SK-MEL-5 (cell line): ENCODE data around the gene SETBP1. TPM values are rescaled to one million over a fixed set of nuclear protein-coding genes. Genes with fewer than 3 reads are reported as not detected.
A peak's percentile ranks its signal among the peaks of the same experiment; 100 is the strongest.

ENCODE experiments used
- DNase-seq: peaks from one replicate; pipeline ENCODE4 v3.0.0-alpha.2; 2016; ENCODE audit warnings: low read depth, low spot score
- in situ Hi-C: cut with HindIII; loops from 2 replicates; pipeline ENCODE4 v1.10.0; 2016; ENCODE audit warnings: low sequenced_read_pairs, high pct_unique_total_duplicates, low pct_unique_long_range_greater_than_20kb
- total RNA-seq: library from RNA; depleted of rRNA; stranded (reverse); fragments of >200 nt; shearing (Covaris generic); gene quantifications from 2 replicates; pipeline ENCODE4 v1.2.3, GENCODE V29; 2014

The SETBP1 gene
- total RNA-seq, 1 experiment from 2014 or later: 2.3 TPM

DNA sequence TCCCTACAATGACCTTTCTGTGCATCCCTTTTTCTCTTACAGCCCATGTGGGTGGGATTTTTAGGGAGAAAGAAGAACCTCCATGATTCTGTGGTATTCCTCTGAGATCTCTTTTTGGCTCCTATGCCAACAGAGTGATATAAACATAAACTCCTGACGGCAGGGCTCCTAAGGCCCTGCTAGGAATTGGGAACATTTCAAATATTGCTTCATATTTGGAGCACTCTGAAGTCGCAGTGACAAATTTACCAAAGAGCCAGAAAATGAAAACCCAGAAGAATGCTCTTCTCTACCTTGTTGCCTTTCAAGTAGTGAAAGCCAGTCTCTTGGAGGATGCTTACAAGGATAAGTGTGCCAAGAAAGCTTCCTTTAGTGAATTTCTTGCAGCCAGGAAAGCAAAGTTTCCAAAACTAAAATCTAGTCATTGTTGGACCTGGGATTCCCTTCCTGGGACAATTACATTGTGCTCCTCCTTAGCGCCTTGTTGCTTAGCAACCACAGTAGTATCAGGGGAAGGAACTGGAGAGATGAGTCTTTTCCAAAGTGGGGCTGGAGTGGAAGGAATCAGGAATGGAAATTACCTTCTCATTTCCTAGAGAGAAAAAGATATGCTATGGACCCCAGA, 7.3 kb upstream of the SETBP1 start:
- in situ Hi-C loops: no loop called here

DNA sequence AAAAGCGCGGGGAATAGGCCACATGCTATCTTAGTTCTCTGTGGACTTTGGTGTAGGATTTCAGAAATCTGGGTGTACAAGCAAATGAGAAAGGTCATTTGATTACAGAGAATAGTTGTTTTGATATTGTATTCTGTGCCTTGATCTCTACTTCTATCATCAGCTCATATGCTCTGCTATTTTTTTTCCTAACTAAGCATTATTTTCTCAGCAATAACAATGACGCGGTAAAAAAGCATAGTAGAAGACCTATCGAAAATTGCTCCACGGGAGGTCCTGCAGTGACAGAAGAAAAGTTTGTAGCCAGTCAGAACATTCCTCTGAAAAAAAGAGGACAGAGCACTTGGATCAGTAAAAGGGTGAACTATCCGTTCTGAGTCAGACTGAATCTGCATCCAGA, 2.8 kb upstream of the SETBP1 start:
- no peak for DNase-seq
- in situ Hi-C loops: no loop called here

More for the DNA sequence above, 7.3 kb upstream of the SETBP1 start:
- DNase-seq: no peak

DNA sequence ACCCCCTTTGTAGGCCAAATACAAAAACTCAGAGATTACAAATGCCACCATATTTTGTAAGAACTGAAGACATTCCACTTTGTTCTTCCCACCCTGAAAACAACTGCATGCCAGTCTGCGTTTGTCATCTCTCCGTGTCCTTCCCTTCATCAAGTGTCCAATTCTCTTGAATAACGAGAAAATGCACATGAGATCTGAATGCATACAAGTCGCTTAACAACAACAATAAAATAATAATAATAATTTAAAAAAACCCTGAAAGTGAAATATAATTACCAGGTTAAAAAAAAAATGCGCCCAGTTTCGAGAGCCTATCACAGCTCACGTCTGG, 2.0 kb upstream of the SETBP1 start:
- no peak for DNase-seq
- in situ Hi-C loops: no loop called here

DNA sequence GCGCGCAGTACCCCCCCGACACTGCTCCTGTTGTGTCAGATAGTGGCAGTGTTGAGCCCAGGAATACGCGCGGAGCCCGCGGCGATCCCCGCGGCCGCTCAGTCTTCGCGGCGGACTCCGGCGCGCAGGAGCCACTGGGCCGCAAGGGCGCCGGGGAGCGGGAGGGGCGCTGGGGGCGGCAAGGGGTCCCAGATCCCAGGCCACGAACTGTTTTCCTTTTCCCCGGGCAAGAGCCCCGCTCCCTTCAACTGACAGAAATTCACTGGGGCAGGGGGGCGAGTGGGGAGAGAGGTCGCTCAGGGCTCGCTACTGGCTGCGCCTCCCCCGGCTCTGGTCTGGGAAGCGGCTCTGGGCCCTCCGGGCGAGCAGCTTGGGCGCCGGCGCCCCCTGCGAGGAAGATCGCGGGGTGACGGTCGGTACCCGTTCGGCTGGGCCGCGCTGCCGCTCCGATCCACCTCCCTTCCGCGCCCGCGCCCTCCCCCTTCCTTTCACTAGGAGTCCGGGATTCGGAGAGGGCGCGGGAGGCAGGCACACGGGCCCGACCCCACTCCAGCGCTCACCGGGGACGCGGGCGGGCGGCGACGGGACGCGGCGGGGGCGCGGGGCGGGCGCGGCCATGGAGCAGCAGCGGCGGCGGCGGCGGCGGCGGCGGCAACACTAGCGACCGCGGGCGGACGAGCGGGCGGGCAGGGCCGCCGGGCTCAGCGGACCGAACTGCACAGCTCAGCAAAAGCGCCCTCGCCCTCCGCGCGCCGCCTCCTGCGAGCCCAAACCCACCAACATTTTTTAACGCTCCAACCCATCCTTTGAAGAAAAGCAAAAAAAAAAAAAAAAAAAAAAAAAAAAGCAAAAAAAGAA, 1.4 kb upstream of the SETBP1 start:
- DNase-seq: peak; percentile 76
- in situ Hi-C loops: no loop called here

DNA sequence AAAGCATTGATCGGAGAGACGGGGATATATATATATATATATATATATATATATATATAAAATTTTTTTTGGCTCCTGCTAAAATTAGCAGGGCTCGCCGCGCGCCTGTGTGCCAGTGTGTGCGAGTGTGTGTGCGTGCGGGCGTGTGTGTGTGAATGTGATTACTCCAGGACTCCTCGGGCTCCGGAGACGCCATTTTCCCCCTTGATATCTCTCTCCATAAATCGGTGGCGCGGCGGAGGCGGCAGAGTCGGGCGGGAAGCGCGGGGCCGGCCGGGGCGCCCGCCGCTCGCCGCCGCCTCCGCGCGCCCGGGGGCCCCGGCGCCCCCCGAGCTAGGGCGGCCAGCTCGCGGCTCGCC, 795 bp upstream of the SETBP1 start:
- in situ Hi-C loops: no loop called here
- peak; percentile 38 for DNase-seq

DNA sequence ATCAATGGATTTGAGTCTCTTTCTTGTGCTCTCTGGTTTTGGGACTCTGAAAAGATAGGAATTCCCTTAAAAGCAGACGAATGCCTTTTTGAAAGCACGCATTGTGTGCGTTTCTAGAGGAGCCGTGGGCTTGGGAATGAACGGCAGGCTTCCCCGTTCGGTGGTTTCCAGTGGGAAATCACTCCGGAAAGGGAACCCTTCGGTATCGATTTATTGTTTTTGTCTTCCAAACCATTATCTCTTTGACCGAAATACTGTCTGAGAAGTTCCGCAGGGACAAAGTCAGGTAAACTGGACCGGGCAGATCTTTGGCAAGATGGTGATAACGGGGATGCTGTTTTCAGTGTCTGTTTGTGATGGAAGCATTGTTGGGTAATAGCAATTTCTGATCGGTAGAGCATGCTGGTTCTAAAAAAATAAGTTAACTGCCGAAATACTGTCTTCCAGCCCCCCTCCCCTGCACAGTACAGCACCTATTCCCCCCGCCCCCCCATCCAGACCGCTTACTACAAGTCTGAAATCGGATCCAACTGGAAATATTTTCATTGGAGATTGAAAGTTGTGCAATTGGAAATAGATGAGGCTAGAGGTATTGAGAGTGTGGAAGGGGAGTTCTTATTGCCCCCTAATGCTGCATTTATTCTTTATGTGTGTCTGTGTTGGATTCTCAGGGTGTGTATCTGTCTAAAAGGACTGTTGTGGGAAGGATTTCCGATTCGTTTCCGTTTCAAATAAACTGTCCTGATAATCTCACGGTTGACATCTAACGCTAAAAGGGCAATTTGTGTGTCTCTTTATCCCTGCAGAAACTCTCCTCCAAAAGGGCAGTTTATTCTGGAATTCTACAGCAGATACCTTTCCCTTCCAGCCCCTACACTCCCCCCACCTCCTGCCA, 635 bp downstream of the SETBP1 start:
- in situ Hi-C loops: no loop called here
- no peak for DNase-seq

DNA sequence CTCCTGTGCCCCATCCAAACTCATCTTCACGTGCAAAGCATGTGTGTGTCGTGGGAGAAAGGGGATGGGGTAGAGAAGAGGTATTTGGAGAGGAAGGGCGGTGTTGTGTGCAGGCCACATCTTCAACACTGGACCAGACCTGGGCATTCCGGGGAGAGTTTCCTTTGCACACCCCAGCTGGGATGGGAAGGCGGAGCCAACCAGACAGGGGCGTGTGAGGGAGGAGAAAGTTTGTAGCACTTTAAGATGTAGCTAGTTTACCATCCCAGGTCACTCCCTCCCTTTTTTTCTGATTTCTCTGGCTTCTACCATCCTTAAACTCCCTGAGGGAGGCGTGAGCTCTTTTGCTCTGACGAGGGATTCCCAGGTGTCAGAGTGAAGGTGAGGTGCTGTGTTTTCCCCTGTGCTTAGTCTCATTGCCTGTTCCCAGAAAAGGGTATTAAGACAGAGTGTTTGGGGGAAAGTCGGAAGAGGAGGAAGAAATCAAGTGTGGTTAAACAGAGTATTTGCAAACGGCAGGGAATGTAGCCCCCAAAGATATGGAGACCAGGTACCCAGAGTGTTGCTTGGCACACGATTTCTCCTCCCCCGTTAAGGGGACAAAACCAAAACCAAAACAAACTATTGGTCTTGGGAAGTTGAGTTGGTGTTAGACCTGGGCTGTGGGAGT, 1.6 kb downstream of the SETBP1 start:
- no peak for DNase-seq
- in situ Hi-C loops: no loop called here

DNA sequence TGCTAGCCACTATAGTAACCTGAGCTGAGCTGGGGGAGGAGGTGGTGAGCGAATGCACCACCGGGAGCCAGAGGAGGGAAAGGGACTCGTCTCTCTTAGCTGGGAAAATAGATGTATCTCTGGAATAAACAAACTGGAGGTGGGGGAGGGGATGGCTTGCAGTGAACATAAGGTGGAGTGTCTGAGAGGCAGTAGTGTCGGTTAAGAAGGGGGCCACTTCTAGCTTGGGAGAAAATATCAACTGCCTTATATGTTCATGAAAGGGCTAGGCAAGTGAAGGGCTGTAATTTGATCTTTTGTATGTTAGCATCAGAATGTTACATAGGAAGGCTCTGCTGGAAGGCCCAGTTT, 2.2 kb downstream of the SETBP1 start:
- in situ Hi-C loops: no loop called here

DNA sequence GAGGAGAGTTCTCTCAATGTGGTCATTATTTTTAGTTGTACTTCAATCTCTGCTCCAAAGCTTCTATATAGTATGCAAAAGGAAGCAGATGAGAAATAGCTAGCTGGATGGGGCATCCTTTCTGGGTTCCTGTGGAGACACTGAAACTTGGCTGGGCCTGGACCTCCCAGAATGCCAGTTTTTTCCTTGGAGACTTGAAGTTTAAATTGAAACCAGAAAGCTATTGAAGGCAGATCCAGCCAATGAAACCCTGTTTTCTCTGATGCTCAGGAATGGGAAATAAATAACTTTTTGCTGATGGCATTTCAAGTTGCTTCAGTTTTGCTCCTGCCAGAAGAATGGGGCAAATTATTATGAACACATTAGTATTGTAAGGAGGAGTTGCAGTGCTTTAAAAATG, 2.9 kb downstream of the SETBP1 start:
- in situ Hi-C loops: no loop called here
- DNase-seq: no peak

More for the DNA sequence above, 2.2 kb downstream of the SETBP1 start:
- DNase-seq: no peak

DNA sequence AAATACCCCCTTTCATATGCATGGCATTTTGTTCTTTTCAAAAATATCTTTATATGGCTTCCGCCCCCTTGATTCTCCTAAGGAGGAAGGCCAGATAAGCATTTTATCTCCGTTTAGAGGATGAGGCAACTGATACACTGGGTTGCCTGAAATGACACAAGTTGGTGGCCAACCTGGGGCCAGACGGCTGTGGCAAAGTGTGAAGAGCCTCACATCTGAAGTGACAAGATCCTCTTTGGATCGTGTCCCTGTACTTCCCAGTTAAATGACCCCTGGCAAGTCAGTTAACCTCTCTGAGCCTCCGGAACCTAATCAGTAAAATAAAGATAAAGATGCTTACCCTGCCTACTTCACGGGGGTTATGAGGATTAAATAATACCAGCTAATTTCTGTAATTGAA, 4.6 kb downstream of the SETBP1 start:
- DNase-seq: no peak
- in situ Hi-C loops: no loop called here

DNA sequence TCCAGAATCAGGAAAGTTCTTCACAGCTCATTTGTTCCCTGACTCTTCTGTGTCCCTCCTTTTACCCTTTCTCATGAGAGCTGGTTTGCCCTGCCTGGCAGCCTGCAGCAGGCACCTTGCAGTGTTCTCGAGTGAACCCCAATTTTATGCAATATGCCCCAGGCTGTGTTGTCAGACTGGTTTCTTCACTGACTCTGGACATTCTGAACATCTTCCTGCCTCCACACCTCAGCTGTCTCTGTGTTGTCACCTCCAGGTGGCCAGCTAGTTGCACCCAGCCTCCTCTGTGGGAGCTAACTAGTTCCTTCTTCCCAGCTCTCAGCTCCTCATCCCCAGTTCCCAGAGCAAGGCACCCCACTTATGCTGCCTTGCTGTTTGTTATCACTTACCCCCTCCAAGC, 5.5 kb downstream of the SETBP1 start:
- in situ Hi-C loops: no loop called here
- no peak for DNase-seq

DNA sequence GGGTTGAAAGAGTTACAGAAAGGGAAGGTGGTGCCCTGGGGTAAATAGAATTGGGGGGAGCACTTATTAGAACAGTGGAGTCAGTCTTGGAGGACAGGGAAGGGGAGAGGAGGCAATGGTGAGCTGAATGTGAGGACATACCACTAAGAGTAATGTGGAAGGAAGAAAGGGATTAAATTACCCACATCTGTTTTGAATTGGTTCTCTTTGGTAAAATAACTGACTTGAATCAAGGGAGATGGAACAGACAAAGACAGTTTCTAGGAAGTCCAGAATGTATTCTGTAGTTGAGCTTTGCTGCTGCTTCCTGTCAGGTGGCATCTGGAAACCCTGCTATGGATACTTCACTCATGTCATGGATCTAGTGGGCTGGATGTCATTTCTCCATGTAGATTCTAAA, 6.7 kb downstream of the SETBP1 start:
- DNase-seq: no peak
- in situ Hi-C loops: no loop called here

DNA sequence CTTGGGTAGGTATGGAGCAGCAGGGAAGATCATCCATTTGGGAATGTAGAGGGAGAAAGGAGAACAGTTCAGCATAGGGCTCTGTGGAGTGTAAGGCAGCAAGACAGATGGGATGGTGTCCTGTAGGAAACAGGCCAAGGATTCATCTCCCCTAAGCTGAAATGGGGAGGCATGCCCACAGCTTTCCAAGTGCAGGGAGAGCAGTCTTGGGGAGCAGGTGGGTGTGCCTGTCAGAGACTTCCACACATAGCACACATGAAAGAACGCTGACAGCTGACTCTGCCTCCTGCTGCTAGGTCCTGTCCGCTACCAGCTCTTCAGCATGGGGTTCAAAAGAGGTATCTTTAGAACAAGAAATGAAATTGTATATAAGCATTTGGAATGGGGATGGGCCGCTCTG, 9.0 kb downstream of the SETBP1 start:
- DNase-seq: no peak
- in situ Hi-C loops: no loop called here

DNA sequence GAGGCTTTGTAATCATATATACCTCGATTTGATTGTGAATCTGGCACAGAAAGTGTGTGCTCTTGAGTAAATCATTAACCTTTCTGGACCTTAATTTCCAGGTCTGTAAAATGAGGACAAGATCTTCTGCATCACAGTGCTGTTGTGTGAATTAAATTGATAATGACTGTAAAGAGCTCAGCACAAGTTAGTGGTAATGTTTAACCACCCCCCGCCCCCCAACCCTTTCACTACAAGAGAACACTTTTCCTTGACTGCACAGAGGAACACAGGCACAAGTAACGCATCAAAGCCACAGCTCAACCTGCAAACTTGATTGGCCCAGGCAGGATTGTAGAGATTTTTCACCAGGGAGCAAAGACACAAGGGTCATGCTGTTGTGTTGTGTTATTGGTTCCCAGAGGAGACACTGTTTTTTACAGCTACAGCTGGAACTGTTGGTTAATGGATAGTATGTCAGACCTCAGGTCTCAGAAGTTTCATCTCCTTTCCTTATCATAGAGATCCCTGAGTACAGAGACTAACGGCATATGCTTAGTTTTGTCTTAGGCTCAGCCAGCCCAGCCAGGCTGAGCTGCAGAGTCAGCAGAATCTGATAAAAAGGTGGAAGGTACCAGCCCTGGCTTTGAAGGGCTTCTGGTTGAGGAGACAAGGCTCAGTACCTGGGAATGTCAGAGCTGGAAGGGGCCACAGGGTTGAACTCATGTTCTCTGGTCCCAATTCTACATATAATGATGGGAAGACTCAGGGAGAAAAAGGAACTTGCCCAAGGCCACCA, 10.6 kb downstream of the SETBP1 start:
- DNase-seq: no peak
- in situ Hi-C loops: no loop called here

DNA sequence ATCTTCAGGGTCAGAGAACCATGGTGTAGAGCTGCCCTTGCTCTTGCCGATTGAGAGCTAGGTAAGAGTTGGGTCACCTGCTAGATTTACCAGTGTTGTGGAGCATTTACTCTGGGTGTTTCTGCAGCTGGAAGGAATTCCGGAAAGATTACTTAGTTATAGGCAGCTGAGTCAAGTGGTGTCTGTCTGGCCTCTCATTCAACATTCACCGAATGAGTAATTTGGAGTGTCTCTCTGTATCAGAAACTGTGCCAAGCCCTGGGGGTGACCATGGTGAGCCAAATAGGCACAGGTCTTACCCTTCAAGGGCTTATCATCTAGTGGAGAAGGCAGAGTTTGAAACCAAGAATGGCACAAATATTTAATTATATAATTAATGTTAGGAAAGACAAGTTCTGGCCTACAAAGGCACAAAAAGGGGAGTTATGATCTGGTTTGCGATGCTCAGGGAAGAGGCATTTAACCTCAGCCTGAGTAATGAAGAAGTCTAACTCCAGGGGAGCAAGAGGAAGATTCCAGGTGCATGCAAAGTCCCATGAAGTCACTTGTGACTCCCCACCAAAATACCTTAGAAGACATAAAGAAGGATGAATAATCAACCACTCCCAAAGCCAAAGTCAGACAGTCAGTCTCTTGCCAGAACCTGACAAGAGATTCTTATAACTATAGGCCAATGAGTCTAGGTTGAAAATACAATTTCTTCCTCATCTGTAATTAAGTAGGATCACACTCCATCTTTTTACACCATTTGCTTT, 12.5 kb downstream of the SETBP1 start:
- no peak for DNase-seq
- in situ Hi-C loops: no loop called here

DNA sequence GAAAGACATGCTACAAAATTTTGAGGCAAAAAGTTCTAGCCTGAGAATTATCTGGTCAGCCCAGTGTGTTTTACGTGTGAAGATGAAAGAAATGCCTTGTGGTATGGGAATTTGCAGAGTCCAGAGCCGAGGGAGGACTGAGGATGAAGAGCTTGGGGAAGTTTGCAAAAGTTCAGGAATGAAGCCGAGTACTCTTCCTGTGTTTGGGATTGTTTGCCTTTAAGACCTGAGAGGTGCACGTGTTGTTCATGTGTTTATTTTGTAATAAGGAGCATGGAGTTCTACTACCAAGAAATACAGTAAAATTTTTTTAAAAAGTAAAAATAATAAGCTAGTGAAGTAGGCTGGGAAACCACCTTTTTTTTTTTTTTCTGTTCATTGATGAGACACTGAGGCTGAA, 14.8 kb downstream of the SETBP1 start:
- in situ Hi-C loops: no loop called here

DNA sequence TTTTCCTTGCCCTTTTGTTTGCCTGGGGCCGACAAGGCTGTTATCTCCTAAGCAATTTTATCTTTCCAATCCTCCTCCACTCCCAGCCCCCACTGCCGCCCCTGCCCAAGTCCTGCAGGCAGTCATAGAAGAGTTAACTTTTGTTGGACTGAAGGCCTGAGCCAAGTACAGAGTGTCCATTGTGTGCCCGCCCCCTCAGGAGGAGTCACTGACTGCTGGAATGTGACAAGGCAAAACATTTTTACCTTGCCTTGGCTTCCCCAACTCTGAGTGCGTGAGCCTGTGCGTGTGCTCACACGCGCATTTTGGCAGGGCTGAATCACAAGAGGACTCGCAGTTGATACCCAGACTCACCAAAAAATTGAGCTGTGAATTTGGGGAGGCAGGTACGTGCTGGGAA, 16.2 kb downstream of the SETBP1 start:
- in situ Hi-C loops: no loop called here
- DNase-seq: peak; percentile 55

More for the DNA sequence above, 14.8 kb downstream of the SETBP1 start:
- no peak for DNase-seq
